HG02763 (cell line): Measurements from ENCODE around the gene PTPRD.
"Not testable (repeated sequence)": the region's sequence is repeated elsewhere in the genome, so short reads cannot be mapped to it uniquely, and the experiment has no call there.

Source experiments
- ATAC-seq: cut with Tn5 transposase; IDR thresholded peaks from one replicate; pipeline ENCODE4 v1.9.1; 2021; ENCODE audit warnings: mild to moderate bottlenecking, moderate library complexity; ENCODE audit not compliant: unreplicated experiment

The PTPRD gene

DNA sequence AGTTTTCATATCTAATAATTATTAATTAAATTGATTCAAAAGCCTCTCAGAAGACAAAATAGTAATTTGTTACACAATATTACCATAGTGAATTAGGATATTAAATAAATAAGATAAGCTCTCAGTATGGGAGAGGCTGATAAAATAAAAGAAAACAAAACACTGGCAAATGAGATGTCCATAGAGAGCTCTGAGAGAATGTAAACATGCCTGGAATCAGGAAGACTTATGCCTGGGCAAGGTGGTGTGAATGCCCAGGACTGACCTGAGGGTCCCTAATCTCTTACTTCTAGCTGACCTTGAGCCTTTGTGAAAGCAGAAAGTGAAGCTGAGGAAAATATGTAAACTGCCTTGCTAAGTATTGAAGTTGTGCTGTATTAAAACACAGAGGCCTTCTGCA, 616.5 kb downstream of the PTPRD start:
- no peak for ATAC-seq

DNA sequence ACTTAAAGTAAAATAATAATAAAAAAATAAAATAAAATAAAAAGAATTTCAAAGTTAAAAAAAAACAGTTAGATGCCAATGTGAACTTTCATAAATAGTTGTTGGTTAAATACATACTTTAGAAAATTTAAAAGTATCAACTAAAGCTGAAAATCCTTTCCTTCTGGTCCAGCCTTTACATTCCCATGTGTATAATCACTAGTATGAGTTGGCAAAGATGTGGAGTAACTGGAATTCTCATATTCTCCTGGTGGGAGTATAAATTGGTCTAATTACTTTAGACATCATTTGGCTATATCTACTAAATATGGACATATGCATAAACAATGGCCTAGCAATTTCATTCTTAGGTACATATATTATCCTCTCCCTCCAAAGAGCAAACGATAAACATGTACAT, 619.9 kb downstream of the PTPRD start:
- ATAC-seq, result no peak

DNA sequence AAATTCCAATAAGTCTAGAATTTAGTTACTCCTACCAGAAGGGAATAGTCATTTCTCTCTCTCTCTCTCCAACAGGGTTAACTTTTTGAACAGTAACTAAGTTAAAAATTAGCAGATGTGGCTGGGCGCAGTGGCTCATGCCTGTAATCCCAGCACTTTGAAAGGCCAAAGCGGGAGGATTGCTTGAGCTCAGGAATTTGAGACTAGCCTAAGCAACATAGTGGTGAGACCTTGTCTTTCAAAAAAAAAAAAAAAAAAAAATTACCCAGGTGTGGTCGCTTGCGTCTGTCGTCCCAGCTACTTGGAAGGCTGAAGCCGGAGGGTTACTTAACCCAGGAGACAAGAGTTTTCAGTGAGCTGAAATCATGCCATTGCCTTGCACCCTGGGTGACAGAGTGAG, 639.7 kb downstream of the PTPRD start:
- no peak for ATAC-seq

DNA sequence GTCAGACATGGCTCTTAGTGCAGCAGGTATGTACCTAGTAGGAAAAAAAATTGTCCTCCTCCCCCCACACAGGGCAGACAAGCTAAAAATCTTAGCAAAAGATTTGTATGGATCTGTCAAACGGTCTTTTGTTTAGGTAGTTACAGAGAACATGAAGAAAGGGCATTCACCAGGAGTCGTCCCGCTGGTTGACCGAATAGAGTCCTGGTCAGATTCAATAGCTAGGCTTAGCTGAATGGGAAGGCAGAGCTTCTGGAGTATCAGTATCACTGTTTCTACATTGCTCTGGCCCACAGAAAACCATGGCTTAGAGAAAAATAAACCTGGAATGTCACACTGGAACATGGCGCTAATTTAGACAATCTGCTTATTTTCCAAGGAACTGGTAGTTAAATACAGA, 642.3 kb downstream of the PTPRD start:
- no peak for ATAC-seq

DNA sequence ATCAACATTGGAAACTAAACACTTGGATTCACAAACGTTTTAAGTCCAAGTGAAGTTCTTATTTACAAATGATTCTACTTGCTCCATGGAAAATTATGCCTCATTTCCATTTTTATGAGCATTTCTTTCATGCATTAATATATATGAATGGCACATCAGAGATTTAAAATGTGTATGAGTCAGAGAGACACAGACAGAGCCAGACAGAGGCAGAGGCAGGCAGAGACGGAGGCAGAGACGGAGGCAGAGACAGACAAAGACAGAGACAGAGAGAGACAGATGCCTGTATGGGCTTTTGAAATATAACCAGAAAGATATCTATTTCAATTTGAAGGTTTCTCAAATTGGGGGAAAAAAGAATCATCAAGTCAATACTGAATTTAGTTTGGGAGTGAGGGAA, 649.0 kb downstream of the PTPRD start:
- no peak for ATAC-seq

DNA sequence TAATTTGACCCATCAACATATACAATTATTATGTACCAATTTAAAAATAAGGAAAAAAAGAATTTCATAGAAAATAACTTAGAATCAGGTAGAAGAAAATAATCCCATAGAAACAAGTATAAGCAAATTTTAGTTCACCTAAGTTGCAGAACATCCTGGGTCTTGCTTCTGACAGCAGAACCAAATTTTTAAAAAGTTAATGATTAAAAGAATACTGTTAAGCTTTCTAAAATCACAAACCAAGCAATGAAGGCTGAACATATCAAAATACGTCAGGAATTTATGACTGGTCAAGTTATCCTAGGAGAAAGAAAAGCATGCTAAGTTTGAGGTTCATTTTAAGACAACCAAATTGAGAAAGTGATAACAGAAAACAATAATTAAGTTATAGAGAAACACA, 650.9 kb downstream of the PTPRD start:
- no peak for ATAC-seq

DNA sequence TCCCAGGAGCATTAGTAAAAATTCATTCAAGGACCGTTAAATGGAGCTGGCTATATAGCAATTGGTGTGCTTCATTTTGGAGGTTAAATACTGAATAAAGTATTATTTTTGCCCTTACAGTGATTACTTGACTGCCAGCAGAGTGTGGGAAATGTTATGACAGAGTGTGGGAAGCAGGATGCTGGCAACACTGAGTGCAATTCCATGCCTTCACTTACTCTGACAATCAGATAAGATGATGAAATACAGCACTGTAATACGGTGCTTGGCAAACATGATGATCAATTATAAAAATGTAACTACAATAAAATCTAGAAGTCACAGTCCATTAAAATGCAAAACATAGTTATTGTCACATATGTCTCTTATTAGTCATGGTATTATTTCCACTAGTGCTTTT, 651.3 kb downstream of the PTPRD start:
- no peak for ATAC-seq

DNA sequence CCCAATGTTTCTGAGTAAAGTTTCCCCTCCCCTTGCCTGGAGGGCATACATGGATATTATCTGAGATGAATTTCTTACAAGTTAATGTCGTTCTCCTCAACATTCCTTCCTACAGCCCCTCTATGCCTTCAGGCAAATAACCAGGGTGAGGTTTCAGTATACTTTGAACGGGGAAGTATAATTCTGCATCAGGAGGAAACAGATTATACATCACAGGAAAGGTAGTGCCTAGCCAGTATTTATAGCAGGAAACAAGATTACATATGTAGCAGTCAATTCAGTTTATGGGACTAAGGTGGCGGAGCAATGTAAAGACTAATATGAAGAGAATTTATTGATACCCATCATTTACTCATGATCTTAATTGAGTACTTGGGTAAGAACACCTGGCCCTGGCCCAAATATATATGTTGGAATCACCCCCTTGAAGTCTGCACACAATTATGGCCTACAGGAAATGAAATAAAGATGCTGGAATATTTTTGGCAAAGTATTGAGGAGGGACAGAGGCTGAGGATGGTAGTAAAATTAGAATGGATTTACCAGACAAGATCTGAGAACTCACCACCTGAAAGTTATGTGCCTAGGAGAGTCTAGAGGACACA, 661.1 kb downstream of the PTPRD start:
- no peak for ATAC-seq

DNA sequence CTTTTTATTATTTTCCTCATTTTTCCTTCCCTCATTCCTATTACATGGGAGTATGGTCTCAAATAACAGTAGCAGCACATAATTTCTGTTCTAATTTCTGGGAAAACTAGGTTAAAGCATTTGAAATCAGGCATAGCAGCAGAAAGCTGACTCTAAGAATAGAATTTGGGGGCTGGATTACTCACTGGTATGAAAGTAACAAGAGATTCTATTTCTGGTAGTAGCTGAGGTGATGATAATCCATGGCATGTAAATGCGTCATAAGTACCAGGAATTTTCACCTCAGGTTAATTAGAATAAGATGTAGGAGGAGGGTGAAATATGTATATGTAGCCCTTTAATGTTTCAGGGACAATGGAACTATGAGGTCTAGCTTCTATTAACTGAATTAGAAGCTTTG, 662.0 kb downstream of the PTPRD start:
- no peak for ATAC-seq

DNA sequence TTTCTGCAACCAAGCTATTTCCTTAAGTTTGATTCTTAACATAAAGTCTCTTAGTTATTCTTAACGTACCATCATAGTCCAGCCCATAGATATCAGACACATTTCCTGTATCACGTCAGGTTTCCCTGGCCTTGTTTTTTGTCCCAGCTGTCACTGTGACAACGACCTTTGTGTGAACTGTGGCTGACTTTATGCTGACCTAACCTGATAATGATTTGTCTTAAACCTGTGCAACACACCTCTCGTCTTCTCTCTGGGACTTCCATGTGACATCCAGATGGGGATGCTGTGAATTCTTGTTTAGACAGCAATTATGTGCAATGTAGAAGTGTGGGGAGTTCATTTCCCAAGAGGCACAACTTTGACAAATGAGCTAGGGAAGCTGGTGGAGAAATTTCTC, 662.8 kb downstream of the PTPRD start:
- ATAC-seq, result no peak

DNA sequence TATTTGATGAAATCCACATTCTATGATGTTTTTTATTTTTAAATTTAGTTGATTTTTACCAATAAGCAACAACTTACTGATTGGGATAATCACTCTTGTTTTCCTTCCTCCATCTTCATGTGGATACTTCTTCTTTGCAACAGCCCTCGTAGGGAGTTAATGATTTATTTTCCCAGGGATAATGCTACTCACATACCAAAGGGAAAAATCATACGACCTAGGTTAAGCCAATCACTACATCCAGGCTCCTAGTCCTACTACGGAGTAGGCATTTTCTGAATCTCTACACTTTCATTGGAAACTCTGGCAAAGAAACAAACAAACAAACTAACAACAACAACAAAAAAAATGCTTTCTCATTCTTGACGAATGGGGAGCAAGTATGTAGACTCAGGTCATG, 663.4 kb downstream of the PTPRD start:
- no peak for ATAC-seq

DNA sequence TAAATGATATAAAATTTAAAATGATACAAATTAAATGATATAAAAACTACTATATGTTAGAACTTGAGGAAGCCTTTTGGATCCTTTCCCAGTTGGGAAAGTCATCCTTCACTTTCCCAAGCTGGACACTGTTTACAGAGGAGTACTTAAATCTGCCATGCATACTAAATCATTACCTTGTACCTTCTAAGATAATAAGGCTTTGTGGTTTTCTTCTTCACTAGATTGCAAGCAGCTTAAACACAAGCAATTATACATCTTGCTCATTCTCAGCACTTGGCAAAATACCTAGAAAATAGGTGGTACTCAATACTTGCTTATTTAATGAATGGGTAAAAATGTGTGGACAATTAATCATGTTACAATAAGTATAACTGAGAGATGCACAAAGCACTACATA, 666.8 kb downstream of the PTPRD start:
- no peak for ATAC-seq

DNA sequence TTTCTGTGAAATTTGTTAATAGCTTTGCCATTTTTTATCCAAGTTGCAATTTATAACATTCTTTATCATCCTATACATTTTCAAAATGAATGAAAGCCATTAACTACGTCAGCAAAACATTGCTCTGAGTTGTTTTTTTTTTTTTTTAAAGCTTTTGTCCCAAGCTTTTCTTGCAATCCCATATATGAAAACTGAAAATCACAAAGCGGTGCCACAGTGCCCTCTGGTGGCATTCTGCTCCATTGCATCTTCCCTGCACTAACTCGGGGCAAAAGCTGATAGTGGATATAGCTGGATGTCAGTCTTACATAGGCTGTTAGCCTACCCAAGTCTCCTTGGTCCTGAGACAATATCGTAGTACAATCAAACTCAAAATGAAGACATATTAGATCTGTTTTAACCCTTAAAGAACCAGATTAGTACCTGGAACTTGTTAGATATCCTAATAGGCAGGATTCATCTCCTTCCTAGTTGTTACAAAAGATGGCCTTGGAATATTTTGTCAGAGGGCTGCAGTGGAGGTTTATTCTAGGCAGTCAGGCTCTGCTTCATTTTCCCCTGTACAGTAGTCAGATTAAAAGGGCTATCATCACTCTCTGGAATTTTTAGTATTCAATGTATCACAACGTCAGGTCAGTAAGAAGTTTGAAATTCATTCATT, 669.9 kb downstream of the PTPRD start:
- peak; percentile 86 for ATAC-seq

DNA sequence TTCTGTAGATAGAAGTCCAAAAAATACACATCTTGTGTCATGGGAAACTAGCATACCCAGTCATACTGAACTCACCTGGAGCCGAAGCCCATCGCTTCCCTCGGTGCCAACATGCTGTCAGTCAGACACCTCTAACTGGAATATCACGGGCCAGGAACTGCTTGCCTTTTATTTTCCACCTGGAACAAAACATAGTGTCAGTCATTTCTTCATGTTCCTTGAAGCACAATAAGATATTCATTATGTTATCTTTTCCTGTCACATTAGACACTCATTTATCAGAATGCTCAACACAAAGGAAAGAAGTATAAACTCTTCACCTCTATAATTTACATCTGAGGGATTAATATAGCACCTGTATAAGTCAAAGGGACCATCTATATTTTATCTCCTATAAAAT, 674.4 kb downstream of the PTPRD start:
- ATAC-seq, result no peak

DNA sequence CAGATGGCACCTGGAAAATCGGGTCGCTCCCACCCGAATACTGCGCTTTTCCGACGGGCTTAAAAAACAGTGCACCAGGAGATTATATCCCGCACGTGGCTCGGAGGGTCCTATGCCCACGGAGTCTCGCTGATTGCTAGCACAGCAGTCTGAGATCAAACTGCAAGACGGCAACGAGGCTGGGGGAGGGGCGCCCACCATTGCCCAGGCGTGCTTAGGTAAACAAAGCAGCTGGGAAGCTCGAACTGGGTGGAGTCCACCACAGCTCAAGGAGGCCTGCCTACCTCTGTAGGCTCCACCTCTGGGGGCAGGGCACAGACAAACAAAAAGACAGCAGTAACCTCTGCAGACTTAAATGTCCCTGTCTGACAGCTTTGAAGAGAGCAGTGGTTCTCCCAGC, 681.3 kb downstream of the PTPRD start:
- ATAC-seq, result not testable (repeated sequence)

DNA sequence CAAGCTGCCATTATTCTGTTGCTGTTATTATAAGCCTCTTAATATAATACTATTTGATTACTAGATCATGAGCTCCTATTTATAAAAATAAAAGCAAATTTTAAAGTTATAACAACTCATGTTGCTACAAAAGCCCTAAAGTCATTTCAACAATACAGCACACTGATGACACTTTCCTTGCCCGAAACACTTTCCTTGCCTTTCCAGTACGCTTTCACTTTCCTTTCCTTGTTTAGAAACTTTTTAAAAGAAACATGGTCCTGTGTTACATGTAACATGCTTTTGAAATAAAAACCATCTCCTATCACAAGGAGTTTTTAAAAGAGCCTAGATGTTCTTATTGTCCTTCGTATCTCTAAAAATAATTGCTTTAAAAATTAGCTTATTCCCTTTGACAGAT, 688.4 kb downstream of the PTPRD start:
- no peak for ATAC-seq

DNA sequence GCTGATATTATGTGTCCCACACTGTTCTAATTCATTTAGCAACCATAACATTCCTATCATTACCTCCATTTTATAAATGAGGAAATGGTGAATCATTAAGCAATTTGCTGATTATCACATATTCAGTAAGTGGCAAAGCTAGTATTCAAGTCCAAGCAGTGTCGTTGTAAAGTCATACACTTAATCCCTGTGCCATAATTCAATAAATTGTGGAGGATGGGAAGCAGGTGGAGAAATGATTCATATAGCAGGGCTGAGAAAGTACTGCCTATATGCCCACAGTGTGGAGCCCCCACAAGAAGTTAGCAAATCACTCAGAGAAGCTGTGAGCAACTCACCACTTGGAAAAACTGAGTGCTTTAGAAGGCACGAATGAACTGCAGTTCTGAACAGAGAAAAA, 691.0 kb downstream of the PTPRD start:
- ATAC-seq, result no peak

DNA sequence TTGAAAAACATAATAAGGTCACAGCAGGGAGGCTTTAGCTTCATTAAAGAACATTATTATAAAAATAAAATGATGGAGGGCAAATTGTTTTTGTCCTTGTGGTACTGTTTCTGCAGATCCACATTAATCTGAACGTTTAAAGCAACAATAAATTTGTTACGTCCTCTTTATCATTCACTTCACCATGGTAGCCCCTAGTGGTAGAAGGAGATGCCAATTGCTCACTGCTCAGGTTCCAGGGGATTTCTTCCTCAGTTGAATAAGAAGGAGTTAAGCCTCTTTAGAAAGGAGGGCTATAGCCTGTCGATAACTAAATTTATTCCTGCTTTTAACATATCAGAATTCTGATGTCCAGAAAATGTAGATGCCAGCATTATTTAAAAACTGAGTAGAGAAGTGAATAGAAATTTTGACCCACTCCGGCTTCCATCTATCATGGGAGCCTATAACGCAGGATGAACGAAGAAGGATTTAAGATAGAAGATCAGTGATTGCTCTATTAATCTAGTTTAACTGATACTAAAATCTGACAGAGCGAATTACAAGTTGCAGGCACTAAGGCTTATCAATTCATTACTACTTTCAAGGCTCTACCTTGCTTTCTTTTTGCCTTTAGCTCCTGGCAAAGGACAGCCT, 692.3 kb downstream of the PTPRD start:
- no peak for ATAC-seq

DNA sequence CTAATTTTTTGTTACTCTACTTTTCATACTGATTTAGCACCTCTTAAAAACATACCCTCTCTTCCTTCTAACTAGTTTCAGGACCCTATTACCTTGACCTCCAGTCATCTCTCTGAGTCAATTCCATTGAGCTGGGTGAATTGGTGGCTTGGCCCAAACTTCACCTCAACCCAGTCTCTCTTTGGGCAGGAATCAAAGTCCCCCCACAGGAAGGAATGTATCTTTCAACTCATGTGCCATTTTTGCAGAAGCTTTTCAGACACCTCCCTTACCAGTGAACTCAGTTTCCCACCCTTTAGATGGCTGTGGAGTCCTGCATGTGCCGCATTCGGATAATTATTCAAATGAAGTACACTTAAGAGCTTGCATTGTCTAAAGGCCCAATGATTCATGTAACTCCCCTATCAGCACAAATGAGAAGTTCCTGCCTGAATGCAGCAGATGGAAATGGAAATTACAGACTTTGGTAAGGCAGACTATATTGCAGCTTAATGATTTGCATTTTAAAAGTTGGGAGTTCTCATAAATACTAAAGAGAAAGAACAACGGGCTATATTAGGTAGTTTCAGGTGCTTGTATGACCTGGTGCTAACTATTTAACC, 693.5 kb downstream of the PTPRD start:
- no peak for ATAC-seq

DNA sequence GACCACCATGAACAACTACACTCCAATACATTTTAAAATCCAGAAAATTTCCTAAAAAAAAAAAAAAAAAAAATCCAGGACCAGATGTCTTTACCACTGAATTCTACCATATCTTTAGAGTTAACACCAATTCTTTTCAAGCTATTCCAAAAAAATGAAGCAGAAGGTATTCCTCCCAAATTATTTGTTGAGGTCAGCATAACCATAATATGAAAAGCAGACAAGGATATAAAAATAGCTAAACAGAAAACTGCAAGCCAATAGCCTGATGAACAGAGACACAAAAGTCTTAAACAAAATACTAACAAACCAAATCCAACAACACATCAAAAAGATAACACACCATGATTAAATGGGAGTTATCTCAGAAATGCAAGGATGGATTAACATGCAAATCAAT, 695.4 kb downstream of the PTPRD start:
- no peak for ATAC-seq

DNA sequence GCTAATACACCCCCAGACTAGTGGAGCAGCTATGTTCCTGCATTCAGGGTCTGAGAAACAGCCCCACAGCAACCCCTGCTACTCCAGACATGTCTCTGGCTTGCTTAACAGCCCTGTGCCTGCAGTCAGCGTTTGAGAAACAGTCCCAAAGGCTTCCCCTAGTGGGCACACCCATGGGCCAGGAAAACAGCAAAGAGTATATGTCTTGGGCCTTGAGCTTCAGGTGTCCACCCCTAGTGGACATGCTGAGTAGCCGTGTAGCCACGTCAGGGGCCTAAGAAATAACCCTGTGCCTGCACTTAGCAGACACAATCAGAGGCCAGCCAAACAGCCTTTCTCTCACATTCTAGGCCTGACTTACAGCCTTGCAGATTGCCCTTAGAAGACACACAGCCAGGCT, 698.6 kb downstream of the PTPRD start:
- no peak for ATAC-seq

DNA sequence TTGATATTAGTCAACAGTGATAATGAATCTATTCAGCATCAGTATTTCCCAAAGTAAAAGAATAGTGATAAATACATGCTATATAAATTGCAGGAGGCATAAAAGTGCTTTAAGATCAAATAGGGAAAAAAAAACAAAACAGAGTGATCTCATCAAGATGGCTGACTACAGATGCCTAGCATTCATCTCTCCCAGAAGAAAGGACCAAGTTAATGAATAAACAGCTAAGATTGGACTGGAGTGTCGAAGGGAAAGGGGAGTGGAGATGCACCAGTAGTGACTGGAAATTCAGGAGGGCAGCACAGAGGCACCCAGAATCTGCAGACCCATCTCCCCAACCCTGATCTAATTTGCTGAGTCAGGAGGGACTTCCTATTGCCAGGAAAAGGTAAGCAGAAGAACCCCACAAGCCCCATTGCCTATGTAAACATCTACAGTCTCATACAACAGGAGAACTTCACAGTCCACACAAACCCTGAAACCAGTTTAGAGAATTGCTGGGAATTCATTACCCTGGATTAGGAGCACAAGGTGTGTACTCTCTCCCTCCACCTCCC, 699.4 kb downstream of the PTPRD start:
- no peak for ATAC-seq
